Upper lobe of left lung (tissue), 6 donors: ENCODE measurements around the gene PTK6. TPM values are rescaled to one million over a fixed set of nuclear protein-coding genes. Genes with fewer than 3 reads are reported as not detected.
A peak's percentile ranks its signal among the peaks of the same experiment; 100 is the strongest.

Source experiments
- ATAC-seq, 2 donors: fragments of 200-7000 bp; cut with Tn5 transposase; one replicate each; pipeline ENCODE4 v1.9.1; 2022; ENCODE audit warnings: mild to moderate bottlenecking in 2 of 2, moderate library complexity in 2 of 2; ENCODE audit not compliant: low FRiP score in 2 of 2
- DNase-seq, 2 donors: peaks; one replicate each; pipeline ENCODE4 v3.0.0-alpha.2; 2019 to 2020
- H3K27ac ChIP-seq, 4 donors: fragments of 200-600 bp; sonication (generic); one replicate each; pipeline ENCODE4 v1.5.1; 2016 to 2019
- H3K27me3 ChIP-seq, 4 donors: fragments of 200-600 bp; sonication (generic); one replicate each; pipeline ENCODE4 v1.5.1; 2017 to 2019
- H3K36me3 ChIP-seq, 4 donors: fragments of 200-600 bp; sonication (generic); one replicate each; pipeline ENCODE4 v1.5.1; 2016 to 2019
- H3K4me1 ChIP-seq, 4 donors: fragments of 200-600 bp; sonication (generic); one replicate each; pipeline ENCODE4 v1.5.1; 2018 to 2019
- H3K4me3 ChIP-seq, 4 donors: fragments of 200-600 bp; sonication (generic); one replicate each; pipeline ENCODE4 v1.5.1; 2017 to 2019; ENCODE audit warnings: mild to moderate bottlenecking in 2 of 4, moderate library complexity in 1 of 4
- H3K9me3 ChIP-seq, 4 donors: fragments of 200-600 bp; sonication (generic); one replicate each; pipeline ENCODE4 v1.5.1; 2018 to 2019
- EP300 ChIP-seq, 4 donors: sonication (generic); formaldehyde crosslinking; IDR thresholded peaks; one replicate each; pipeline ENCODE4 v1.5.1; 2017; ENCODE audit warnings: antibody characterized with exemption in 4 of 4, control low read depth in 2 of 4
- POLR2A ChIP-seq, 4 donors: fragments of 450-650 bp; IDR thresholded peaks; one replicate each; pipeline ENCODE4 v1.5.1; 2016 to 2017; ENCODE audit warnings: antibody characterized with exemption in 4 of 4, mild to moderate bottlenecking in 2 of 4
- POLR2AphosphoS5 ChIP-seq, 2 donors: sonication (generic); formaldehyde crosslinking; IDR thresholded peaks; one replicate each; pipeline ENCODE4 v1.5.1; 2017; ENCODE audit warnings: antibody characterized with exemption in 2 of 2
- WGBS, 2 donors: methylation state at CpG; one replicate each; pipeline ENCODE4 v1.1.5; 2017 to 2018; 5-methylcytosine and 5-hydroxymethylcytosine counted together
- total RNA-seq, 6 donors: library from RNA; depleted of rRNA in 4 of 6; stranded (reverse); fragments of >200 nt in 4 of 6; gene quantifications; one replicate each; pipeline versions ENCODE4 v1.1.0 to v1.2.1, GENCODE V29; 2016 to 2021
- TF ChIP-seq, protein P1 (sequence below), 6 experiments: fragments of 450-650 bp in 4 of 6; fragments of 200-600 bp in 2 of 6; sonication (generic) in 2 of 6; IDR thresholded peaks; one replicate each; pipeline ENCODE4 v1.5.1; 2016 to 2019; ENCODE audit warnings: antibody characterized with exemption in 6 of 6
- donor health status: DM: no; HTN: no; CAD: no; lungs with moderate emphysema.
- donor health status: DM: no; HTN: yes; CAD: no; lungs with severe emphysema.

Gene PTK6
- total RNA-seq, 6 donors from 2014 or later: 3.3 to 9.8 (median 6.0) TPM

DNA sequence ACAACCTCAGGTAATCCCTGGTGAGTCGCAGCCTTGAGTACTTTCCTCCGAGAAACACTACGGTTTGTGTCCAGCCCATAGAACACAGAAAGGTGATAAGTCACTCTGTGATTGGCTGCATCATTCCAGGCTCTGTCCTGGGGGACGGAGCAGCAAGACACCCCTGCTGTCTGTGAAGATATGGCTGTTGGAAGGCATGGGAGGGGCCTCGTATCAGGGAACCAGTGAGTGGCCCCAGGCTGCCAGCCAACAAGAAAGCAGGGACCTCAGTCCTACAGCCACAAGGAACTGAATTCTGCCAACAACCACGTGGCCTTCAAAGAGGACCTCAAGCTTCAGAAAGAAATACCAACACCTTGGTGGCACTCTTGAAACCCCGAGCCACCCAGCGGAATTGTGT is 31.9 kb downstream of the PTK6 start:
- no peak overlapping the region for H3K4me3 ChIP-seq
- TF ChIP-seq EP300 (IDR thresholded peaks at IDR 0.05): no peak
- TF ChIP-seq POLR2AphosphoS5 (IDR thresholded peaks at IDR 0.05): no peak
- no peak for TF ChIP-seq POLR2A (IDR thresholded peaks at IDR 0.05)
- TF ChIP-seq, protein P1, sequence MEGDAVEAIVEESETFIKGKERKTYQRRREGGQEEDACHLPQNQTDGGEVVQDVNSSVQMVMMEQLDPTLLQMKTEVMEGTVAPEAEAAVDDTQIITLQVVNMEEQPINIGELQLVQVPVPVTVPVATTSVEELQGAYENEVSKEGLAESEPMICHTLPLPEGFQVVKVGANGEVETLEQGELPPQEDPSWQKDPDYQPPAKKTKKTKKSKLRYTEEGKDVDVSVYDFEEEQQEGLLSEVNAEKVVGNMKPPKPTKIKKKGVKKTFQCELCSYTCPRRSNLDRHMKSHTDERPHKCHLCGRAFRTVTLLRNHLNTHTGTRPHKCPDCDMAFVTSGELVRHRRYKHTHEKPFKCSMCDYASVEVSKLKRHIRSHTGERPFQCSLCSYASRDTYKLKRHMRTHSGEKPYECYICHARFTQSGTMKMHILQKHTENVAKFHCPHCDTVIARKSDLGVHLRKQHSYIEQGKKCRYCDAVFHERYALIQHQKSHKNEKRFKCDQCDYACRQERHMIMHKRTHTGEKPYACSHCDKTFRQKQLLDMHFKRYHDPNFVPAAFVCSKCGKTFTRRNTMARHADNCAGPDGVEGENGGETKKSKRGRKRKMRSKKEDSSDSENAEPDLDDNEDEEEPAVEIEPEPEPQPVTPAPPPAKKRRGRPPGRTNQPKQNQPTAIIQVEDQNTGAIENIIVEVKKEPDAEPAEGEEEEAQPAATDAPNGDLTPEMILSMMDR (IDR thresholded peaks at IDR 0.05): no peak
- H3K9me3 ChIP-seq: peaks cover 0 to 10% (median 3%) of the 10 kb centered on the region in 4 donors
- no peaks in the 10 kb centered on the region for H3K36me3 ChIP-seq
- ATAC-seq (no peak), DNase-seq (no peak)
- WGBS, 2 donors: 82 to 85% methylated on average over 7 to 8 of the region's 8 CpGs
- H3K27ac ChIP-seq: no peak overlapping the region
- H3K27me3 ChIP-seq: peaks cover 0 to 6% (median 1%) of the 10 kb centered on the region in 4 donors
- H3K4me1 ChIP-seq: no peaks in the 10 kb centered on the region

GRCh38 chr20:63504642-63505041 is 32.5 kb downstream of the PTK6 start:
- Histone ChIP-seq H3K4me3 (no peak overlapping the region), H3K36me3 (no peaks in the 10 kb centered on the region), H3K9me3 (peaks cover 0 to 10% (median 3%) of the 10 kb centered on the region in 4 donors), H3K27me3 (peaks cover 0 to 12% (median 4%) of the 10 kb centered on the region in 4 donors), H3K27ac (no peak overlapping the region), H3K4me1 (peaks cover 0 to 2% (median under 1%) of the 10 kb centered on the region in 4 donors)
- TF ChIP-seq, protein P1 (IDR thresholded peaks at IDR 0.05): no peak
- TF ChIP-seq EP300 (IDR thresholded peaks at IDR 0.05) (no peak), POLR2A (IDR thresholded peaks at IDR 0.05) (no peak), POLR2AphosphoS5 (IDR thresholded peaks at IDR 0.05) (no peak)
- no peak for ATAC-seq
- 92 to 93% methylated on average over 9 of the region's 9 CpGs for WGBS, 2 donors
- no peak for DNase-seq

DNA sequence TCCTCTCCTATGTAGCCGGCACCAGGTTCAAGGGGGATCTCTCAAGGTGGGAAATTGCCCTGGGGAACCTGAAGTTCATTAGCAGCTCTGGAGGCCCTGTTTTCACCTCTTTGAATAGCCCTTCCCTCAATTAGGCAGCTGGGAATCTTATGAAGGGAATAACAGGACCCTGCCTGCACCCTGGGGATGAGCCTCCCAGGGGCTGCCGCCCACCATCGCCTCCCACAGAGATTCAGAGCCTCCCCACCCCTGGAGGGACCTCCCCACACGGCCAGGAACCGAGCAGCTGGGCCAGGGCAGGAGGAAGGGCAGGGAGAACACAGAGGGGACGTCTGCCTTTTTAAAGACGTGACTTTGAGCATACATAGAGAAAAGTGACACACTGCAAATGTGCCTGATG is 33.7 kb downstream of the PTK6 start:
- ATAC-seq (no peak), DNase-seq (no peak)
- TF ChIP-seq, protein P1 (IDR thresholded peaks at IDR 0.05): no peak
- no peak for TF ChIP-seq EP300 (IDR thresholded peaks at IDR 0.05)
- WGBS, 2 donors: 34 to 39% methylated on average over 5 to 7 of the region's 7 CpGs
- Histone ChIP-seq H3K27ac (no peak overlapping the region), H3K9me3 (peaks cover 0 to 10% (median 3%) of the 10 kb centered on the region in 4 donors), H3K4me1 (peaks cover 6 to 13% (median 9%) of the 10 kb centered on the region in 4 donors), H3K4me3 (no peak overlapping the region), H3K36me3 (no peaks in the 10 kb centered on the region), H3K27me3 (peaks cover 0 to 23% (median 13%) of the 10 kb centered on the region in 4 donors)

DNA sequence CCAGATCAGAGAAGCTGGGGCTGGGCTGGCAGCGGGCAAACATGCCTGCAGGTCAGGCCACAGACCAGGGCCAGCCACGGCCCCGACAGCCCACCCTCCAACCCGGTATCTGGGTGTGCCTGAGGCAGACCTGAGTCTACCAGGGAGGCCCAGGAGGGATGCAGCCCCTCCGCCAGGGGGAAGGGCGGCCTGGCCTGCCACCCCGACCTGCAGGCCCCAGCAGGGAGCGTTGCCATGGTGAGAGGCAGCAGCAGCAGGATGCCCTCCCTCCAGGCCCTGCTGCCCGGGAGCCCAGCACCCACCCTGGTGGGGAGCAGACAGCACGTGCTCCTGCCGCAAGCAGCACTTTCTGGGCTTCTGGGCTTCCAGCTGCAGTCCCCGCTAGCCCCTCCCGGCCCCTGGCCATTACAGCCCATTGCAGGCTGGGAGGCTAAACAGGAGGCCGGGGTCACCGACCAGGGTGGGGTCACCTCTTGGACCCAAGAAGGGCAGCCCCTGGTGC is 34.5 kb downstream of the PTK6 start:
- H3K36me3 ChIP-seq: no peaks in the 10 kb centered on the region
- H3K4me3 ChIP-seq: no peak overlapping the region
- no peak for ATAC-seq
- TF ChIP-seq POLR2A (IDR thresholded peaks at IDR 0.05) (no peak), POLR2AphosphoS5 (IDR thresholded peaks at IDR 0.05) (no peak), EP300 (IDR thresholded peaks at IDR 0.05) (no peak)
- TF ChIP-seq, protein P1 (IDR thresholded peaks at IDR 0.05): no peak
- peak in 1 of 2 donors; percentile 71 for DNase-seq
- H3K4me1 ChIP-seq: peaks cover 14 to 21% (median 14%) of the 10 kb centered on the region in 4 donors
- peaks cover 0 to 10% (median 3%) of the 10 kb centered on the region in 4 donors for H3K9me3 ChIP-seq
- H3K27ac ChIP-seq: no peak overlapping the region
- H3K27me3 ChIP-seq: peaks cover 0 to 31% (median 20%) of the 10 kb centered on the region in 4 donors
- WGBS, 2 donors: 50 to 56% methylated on average over 2 to 6 of the region's 15 CpGs
